ENCODE measurements around the gene KIF16B.
"Not testable (repeated sequence)": the region's sequence is repeated elsewhere in the genome, so short reads cannot be mapped to it uniquely, and the experiment has no call there.

GRCh38 chr20:16439540-16439939 lies 133.7 kb downstream of the KIF16B start:
- TF ChIP-seq CTCF (IDR thresholded peaks at IDR 0.05; ENCODE audit: extremely low read depth in 1 of 2, insufficient read depth in 1 of 2, low read depth in 1 of 2, low read length in 2 of 2); MAX (IDR thresholded peaks at IDR 0.05; ENCODE audit: insufficient read depth, insufficient read length); JUN (IDR thresholded peaks at IDR 0.05; ENCODE audit: borderline replicate concordance, insufficient read depth, insufficient read length, low read depth); POLR2AphosphoS5 (IDR thresholded peaks at IDR 0.05; ENCODE audit: insufficient read depth, low read depth, low read length); EZH2 (IDR thresholded peaks at IDR 0.05; ENCODE audit: borderline replicate concordance, low read depth, low read length, severe bottlenecking): not testable (repeated sequence)
